ENCODE data around the gene TLNRD1.

TLNRD1 gene

DNA sequence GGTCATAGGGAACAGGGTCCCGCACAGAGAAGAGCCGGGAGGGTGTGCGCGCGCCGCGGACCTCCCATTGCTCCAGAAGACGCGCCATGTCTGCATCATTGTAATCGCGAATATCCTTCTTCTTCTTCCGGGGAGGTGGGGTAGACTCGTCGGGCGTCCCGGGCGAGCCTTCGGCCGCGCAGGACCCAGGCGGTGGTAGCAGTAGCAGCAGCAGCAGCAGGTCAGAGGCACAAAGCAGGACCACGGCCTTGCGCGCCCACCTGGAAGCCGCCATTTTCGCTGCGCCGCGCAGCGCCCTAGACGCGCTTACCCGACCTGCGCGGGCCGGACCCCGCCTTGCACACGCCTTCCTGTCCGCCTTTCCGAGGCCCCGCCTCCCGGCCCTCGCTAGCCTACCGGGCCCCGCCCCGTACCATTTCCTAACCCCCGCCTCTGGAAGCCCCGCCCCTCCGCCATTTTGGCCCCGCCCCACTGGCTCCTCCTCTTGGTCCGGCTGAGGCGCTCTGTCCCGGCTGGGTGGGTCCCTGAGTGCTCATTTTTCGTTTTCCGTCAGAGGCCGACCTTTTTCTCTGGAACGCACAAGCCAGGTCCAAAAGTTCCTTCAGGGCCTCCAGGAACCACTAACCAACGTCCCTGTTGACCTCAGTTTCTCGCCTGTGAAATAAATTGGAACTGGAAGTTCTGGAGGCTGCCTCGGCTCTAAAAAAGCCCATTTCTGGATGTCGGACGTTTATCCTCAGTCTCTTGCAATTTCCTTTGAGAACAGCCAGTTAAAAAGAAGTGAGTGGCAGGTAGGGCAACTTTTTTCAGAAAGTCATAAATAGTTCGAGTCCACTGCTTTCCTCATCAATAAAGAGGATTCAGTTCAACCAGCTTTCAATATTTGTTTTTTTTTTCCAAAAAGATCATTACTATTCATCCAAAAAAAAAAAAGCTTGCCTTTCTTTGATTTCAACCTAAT is 10.9 kb upstream of the TLNRD1 start, which contains the start of gene MESD:
TSS of gene MESD (minus strand) at position 302 of the 961 bp plus-strand sequence. CDS start at position 274, 28 bp downstream.
- no peaks in the 10 kb centered on the region for H3K27me3 ChIP-seq
- TF ChIP-seq, protein P1, sequence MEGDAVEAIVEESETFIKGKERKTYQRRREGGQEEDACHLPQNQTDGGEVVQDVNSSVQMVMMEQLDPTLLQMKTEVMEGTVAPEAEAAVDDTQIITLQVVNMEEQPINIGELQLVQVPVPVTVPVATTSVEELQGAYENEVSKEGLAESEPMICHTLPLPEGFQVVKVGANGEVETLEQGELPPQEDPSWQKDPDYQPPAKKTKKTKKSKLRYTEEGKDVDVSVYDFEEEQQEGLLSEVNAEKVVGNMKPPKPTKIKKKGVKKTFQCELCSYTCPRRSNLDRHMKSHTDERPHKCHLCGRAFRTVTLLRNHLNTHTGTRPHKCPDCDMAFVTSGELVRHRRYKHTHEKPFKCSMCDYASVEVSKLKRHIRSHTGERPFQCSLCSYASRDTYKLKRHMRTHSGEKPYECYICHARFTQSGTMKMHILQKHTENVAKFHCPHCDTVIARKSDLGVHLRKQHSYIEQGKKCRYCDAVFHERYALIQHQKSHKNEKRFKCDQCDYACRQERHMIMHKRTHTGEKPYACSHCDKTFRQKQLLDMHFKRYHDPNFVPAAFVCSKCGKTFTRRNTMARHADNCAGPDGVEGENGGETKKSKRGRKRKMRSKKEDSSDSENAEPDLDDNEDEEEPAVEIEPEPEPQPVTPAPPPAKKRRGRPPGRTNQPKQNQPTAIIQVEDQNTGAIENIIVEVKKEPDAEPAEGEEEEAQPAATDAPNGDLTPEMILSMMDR (IDR thresholded peaks at IDR 0.05; ENCODE audit: low read depth, low read length) = no peak
- H3K9me3 ChIP-seq = no peaks in the 10 kb centered on the region
- no peaks in the 10 kb centered on the region for H3K36me3 ChIP-seq
- H3K4me3 ChIP-seq (ENCODE audit: low read depth, low read length) = peak within 1 kb of the TSS; percentile 99
- no peaks in the 10 kb centered on the region for H3K4me1 ChIP-seq
- DNase-seq = peak; percentile 99

DNA sequence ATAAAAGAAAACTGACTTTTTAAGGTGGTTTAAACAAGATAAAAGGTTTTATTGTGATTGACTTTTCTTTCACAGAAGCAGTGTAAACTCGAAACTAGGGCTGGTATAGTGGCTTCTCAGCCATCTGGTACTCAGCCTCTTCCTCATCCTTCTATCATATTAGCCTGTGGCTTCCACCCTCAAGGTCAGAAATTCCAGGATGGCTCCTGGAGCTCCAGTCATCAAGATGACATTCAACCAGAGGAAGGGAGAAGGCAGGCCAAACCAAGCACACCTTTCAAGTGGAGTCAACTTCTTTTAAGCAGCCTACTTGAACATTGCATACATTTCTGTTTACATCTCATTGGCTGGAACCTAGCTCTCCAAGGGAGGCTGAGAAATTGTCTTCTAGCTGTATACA is 9.8 kb upstream of the TLNRD1 start:
- Histone ChIP-seq H3K4me3 (ENCODE audit: low read depth, low read length) (no peak overlapping the region), H3K36me3 (no peaks in the 10 kb centered on the region), H3K4me1 (no peaks in the 10 kb centered on the region), H3K9me3 (no peaks in the 10 kb centered on the region), H3K27me3 (no peaks in the 10 kb centered on the region)
- DNase-seq = no peak
- TF ChIP-seq, protein P1 (IDR thresholded peaks at IDR 0.05; ENCODE audit: low read depth, low read length) = no peak

DNA sequence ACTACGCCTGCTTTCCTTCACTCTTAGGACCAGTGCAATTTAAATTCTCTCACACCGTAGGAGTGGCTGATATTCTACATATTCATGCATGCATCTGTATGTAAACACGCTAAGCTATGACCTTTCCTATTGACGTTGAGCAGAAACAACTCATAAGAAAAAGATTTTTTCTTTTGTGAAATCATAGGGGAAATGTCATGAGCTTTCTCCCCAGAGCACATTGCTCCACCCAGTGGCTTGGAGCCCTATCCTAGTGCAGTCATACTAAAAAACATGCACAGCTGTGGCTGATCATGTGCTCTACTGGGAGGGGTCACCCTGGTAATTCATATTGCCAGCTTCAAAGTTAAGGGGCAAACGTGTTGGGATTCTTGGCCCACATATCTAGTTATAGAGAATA is 9.3 kb upstream of the TLNRD1 start:
- Histone ChIP-seq H3K4me3 (ENCODE audit: low read depth, low read length) (no peak overlapping the region), H3K36me3 (no peaks in the 10 kb centered on the region), H3K4me1 (no peaks in the 10 kb centered on the region), H3K27me3 (no peaks in the 10 kb centered on the region), H3K9me3 (no peaks in the 10 kb centered on the region)
- no peak for DNase-seq
- TF ChIP-seq, protein P1 (IDR thresholded peaks at IDR 0.05; ENCODE audit: low read depth, low read length) = no peak

DNA sequence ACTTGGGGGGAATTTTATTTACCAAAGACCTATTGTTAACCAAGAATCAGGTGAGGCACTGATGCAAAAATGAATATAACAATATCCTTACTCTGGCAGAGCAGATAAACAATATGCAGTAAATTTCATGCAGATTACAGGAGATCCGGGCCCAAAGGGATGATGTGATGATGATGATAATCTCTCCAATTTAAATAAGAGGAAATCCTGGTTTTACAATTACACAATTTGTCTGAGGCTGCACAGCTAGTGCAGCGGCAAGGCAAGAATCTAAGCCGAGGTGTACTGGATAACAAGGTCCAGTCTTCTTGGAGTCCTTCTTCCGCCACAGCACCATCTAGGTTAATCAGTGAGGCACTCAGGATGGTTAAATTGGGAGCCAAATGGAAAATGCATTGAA is 8.7 kb upstream of the TLNRD1 start:
- Histone ChIP-seq H3K4me1 (no peaks in the 10 kb centered on the region), H3K36me3 (no peaks in the 10 kb centered on the region), H3K4me3 (ENCODE audit: low read depth, low read length) (no peak overlapping the region), H3K27me3 (no peaks in the 10 kb centered on the region), H3K9me3 (no peaks in the 10 kb centered on the region)
- DNase-seq = no peak
- TF ChIP-seq, protein P1 (IDR thresholded peaks at IDR 0.05; ENCODE audit: low read depth, low read length) = no peak

GRCh38 chr15:80992441-80992840 is 8.3 kb upstream of the TLNRD1 start:
- no peaks in the 10 kb centered on the region for H3K27me3 ChIP-seq
- TF ChIP-seq, protein P1 (IDR thresholded peaks at IDR 0.05; ENCODE audit: low read depth, low read length) = no peak
- no peaks in the 10 kb centered on the region for H3K9me3 ChIP-seq
- no peak overlapping the region for H3K4me3 ChIP-seq (ENCODE audit: low read depth, low read length)
- no peaks in the 10 kb centered on the region for H3K36me3 ChIP-seq
- H3K4me1 ChIP-seq = no peaks in the 10 kb centered on the region
- DNase-seq = no peak

DNA sequence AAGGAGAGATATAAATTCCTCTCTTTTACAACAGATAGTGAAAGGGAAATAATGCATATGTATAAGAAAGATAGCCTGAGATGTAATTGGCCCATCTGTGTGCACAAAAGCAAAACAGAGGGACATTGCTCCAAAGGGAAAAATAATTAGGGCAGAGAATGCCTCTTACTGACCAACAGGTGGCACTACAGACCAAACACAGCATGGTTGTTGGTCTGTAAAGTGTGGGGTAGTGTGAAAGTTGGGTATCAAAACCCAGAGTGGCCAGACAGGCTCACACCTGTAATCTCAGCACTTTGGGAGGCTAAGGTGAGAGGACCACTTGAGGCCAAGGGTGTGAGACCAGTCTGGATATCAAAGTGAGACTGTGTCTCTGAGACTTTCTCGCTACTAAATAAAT is 4.5 kb upstream of the TLNRD1 start:
- Histone ChIP-seq H3K9me3 (no peaks in the 10 kb centered on the region), H3K27me3 (no peaks in the 10 kb centered on the region), H3K36me3 (no peaks in the 10 kb centered on the region), H3K4me1 (no peaks in the 10 kb centered on the region), H3K4me3 (ENCODE audit: low read depth, low read length) (no peak overlapping the region)
- TF ChIP-seq, protein P1 (IDR thresholded peaks at IDR 0.05; ENCODE audit: low read depth, low read length) = peak; percentile 69
- no peak for DNase-seq

All from BE2C (cell line).